ENCODE data around the gene MED16.
"Not testable (repeated sequence)": the region's sequence is repeated elsewhere in the genome, so short reads cannot be mapped to it uniquely, and the experiment has no call there.

Gene MED16

GRCh38 chr19:869245-870177 is 23.5 kb downstream of the MED16 start:
- DNase-seq: no peak

- no peak for DNase-seq
These were observed 24.3 kb downstream of the MED16 start for GRCh38 chr19:868458-869244.

- no peak for DNase-seq
These were observed 25.0 kb downstream of the MED16 start for GRCh38 chr19:867855-868457.

GRCh38 chr19:867301-867793 is 25.6 kb downstream of the MED16 start:
- no peak for DNase-seq

GRCh38 chr19:866769-867300 is 26.2 kb downstream of the MED16 start:
- no peak for DNase-seq

GRCh38 chr19:863315-863620 is 29.7 kb downstream of the MED16 start:
- DNase-seq: no peak

- DNase-seq: no peak
These were observed 30.2 kb downstream of the MED16 start for GRCh38 chr19:862581-863314.

GRCh38 chr19:861756-862580 is 31.0 kb downstream of the MED16 start:
- no peak for DNase-seq

- no peak for DNase-seq
These were observed 31.7 kb downstream of the MED16 start for GRCh38 chr19:861141-861755.

- DNase-seq: no peak
These were observed 33.8 kb downstream of the MED16 start, which contains the start of gene CFD for GRCh38 chr19:858868-859843. Gene CFD (plus strand): TSS chr19:859664. CDS start chr19:859690, 26 bp downstream.

- DNase-seq: no peak
These were observed 34.7 kb downstream of the MED16 start for GRCh38 chr19:858284-858683.

- DNase-seq: no peak
These were observed 37.3 kb downstream of the MED16 start for GRCh38 chr19:855566-856120.

GRCh38 chr19:855142-855541 is 37.8 kb downstream of the MED16 start:
- DNase-seq: no peak

- no peak for DNase-seq
These were observed 38.4 kb downstream of the MED16 start for GRCh38 chr19:854549-854948.

- not testable (repeated sequence) for DNase-seq
These were observed 39.3 kb downstream of the MED16 start for GRCh38 chr19:853614-854220.

- DNase-seq: no peak
These were observed 39.9 kb downstream of the MED16 start for GRCh38 chr19:853014-853585.

GRCh38 chr19:852136-853013 is 40.6 kb downstream of the MED16 start, which contains the start of gene ELANE:
Gene ELANE (plus strand): TSS chr19:852303. CDS start chr19:852329, 26 bp downstream.
- DNase-seq: no peak

- DNase-seq: no peak
These were observed 42.0 kb downstream of the MED16 start for GRCh38 chr19:850979-851335.
